GM10266 (cell line): ENCODE measurements around the gene TIMM13.
"Not testable (repeated sequence)": the region's sequence is repeated elsewhere in the genome, so short reads cannot be mapped to it uniquely, and the experiment has no call there.

Source experiments
- DNase-seq: peaks from one replicate; pipeline ENCODE4 v3.0.0; 2012; ENCODE audit errors: extremely low spot score
- CTCF ChIP-seq: IDR thresholded peaks from 2 replicates; pipeline ENCODE4 v1.5.1; 2012; ENCODE audit warnings: mild to moderate bottlenecking, low read depth; ENCODE audit not compliant: control insufficient read depth, insufficient read depth; ENCODE audit errors: missing control alignments

The TIMM13 gene

GRCh38 chr19:2427429-2428320, at the start of gene TIMM13:
Gene TIMM13 (minus strand): TSS chr19:2427586. CDS start chr19:2427533, 53 bp downstream.
- DNase-seq, result peak; percentile 98
- TF ChIP-seq CTCF, result no peak

- no peak for DNase-seq
- TF ChIP-seq CTCF, result no peak
These were observed 49.2 kb upstream of the TIMM13 start for GRCh38 chr19:2476451-2477140.

GRCh38 chr19:2475702-2476450, 48.5 kb upstream of the TIMM13 start, which contains the start of gene GADD45B:
Gene GADD45B (plus strand): TSS chr19:2476127. CDS start chr19:2476359, 232 bp downstream.
- DNase-seq, result peak; percentile 99
- TF ChIP-seq CTCF, result no peak

GRCh38 chr19:2475018-2475701, 47.8 kb upstream of the TIMM13 start:
- TF ChIP-seq CTCF, result no peak
- DNase-seq, result no peak

- TF ChIP-seq CTCF, result peak; percentile 95
- DNase-seq, result peak; percentile 90
These were observed 47.0 kb upstream of the TIMM13 start for GRCh38 chr19:2474232-2475017.

- not testable (repeated sequence) for DNase-seq
These were observed 42.5 kb upstream of the TIMM13 start for GRCh38 chr19:2469915-2470200.
